ENCODE measurements around the gene EXD3. TPM values are rescaled to one million over a fixed set of nuclear protein-coding genes. Genes with fewer than 3 reads are reported as not detected.

The EXD3 gene
- total RNA-seq, 4 donors from 2014 or later, result 2.8 to 16.8 (median 9.1) TPM

DNA sequence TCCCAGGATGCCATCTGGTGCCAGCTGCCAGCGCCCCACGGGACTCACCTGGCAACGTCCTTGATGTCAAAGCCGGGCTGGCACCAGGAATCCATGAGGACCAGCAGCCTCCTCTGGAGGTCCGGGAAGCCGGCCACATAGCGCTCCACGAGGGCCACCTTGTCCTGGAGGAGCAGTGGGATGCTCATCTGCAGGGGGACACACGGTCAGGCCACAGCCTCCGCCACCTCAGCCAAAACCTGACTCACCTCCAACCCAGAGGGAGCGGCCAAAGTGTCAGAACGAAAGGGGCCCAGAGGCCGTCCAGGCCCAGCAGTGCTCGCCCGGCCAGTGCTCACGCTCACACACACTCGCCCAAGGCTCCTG, 56.5 kb downstream of the EXD3 start:
- Histone ChIP-seq H3K36me3 (peaks cover 0 to 21% (median 0%) of the 10 kb centered on the region in 3 donors), H3K27ac (no peak overlapping the region), H3K4me3 (no peak overlapping the region), H3K9me3 (no peaks in the 10 kb centered on the region), H3K27me3 (no peaks in the 10 kb centered on the region), H3K4me1 (no peaks in the 10 kb centered on the region)
- no peak for DNase-seq
- intact Hi-C loops (cut with DNase I), result no loop called here
- no peak for TF ChIP-seq POLR2A (IDR thresholded peaks at IDR 0.05)
- TF ChIP-seq, protein P1, sequence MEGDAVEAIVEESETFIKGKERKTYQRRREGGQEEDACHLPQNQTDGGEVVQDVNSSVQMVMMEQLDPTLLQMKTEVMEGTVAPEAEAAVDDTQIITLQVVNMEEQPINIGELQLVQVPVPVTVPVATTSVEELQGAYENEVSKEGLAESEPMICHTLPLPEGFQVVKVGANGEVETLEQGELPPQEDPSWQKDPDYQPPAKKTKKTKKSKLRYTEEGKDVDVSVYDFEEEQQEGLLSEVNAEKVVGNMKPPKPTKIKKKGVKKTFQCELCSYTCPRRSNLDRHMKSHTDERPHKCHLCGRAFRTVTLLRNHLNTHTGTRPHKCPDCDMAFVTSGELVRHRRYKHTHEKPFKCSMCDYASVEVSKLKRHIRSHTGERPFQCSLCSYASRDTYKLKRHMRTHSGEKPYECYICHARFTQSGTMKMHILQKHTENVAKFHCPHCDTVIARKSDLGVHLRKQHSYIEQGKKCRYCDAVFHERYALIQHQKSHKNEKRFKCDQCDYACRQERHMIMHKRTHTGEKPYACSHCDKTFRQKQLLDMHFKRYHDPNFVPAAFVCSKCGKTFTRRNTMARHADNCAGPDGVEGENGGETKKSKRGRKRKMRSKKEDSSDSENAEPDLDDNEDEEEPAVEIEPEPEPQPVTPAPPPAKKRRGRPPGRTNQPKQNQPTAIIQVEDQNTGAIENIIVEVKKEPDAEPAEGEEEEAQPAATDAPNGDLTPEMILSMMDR (IDR thresholded peaks at IDR 0.05), result no peak
- no CpG with 5 or more reads among the region's 17 CpGs for WGBS, 2 donors

DNA sequence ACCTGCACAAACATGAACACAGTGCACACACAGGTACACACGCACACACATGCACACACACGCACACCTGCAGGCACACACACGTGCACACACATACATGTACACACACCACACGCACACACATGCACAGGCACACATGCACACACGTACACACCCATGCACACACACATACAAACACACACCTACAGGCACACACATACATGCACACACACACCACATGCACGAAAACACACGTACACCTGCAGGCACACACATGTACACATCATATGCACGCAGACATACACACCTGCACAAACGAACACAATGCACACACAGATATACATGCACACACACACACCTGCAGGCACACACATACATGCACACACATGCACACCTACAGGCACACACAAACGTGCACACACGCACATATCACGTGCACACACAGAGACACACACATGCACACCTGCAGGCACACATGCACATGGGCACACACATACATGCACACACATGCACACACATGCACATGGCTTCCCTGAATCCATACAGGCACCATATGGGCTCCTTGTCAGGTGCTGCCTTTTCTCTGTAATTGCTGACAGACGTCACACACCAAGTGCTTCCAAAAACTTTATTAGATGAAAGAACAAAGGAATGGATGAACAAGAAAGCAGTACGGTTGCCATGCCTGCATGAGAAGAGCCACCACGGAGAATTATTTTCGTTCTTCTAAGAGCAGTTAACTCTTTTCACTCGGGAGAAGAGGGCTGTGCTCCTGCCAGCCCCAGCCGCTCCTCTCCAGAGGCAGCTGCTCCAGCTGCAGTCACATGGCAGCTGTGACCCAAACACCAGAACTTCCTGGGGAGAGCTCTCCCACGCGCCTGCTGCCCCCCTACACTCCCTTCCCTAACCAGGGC, 57.2 kb downstream of the EXD3 start:
- H3K4me1 ChIP-seq, result no peaks in the 10 kb centered on the region
- H3K36me3 ChIP-seq, result peaks cover 0 to 21% (median 0%) of the 10 kb centered on the region in 3 donors
- no peak for TF ChIP-seq POLR2A (IDR thresholded peaks at IDR 0.05)
- TF ChIP-seq, protein P1 (IDR thresholded peaks at IDR 0.05), result no peak
- intact Hi-C loops (cut with DNase I), result no loop called here
- DNase-seq, result no peak
- H3K27me3 ChIP-seq, result no peaks in the 10 kb centered on the region
- H3K9me3 ChIP-seq, result no peaks in the 10 kb centered on the region
- H3K27ac ChIP-seq, result no peak overlapping the region
- H3K4me3 ChIP-seq, result no peak overlapping the region
- WGBS, 2 donors, result 77 to 79% methylated on average over 15 to 19 of the region's 20 CpGs

DNA sequence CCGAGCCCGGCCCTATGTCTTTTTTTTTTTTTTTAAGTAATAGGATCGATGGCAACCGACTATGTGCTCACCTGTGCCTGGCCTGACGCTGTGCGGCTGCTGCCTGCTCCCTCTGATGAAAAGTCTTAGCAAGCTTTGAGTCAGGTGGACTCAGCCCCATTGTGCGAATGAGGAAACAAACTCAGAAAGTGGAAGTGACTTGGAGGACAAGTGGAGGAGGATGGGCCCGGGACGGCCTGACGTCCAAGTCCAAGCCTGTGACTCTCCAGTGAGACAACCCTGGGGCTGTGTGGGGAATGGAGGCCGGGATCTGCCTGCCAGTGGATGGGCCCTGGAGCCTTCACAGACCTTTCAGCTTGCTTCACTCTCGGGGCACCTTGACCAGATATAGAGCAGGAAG, 57.9 kb downstream of the EXD3 start:
- no peaks in the 10 kb centered on the region for H3K27me3 ChIP-seq
- H3K9me3 ChIP-seq, result no peaks in the 10 kb centered on the region
- no peak overlapping the region for H3K4me3 ChIP-seq
- H3K36me3 ChIP-seq, result peaks cover 0 to 21% (median 0%) of the 10 kb centered on the region in 3 donors
- TF ChIP-seq POLR2A (IDR thresholded peaks at IDR 0.05), result no peak
- TF ChIP-seq, protein P1 (IDR thresholded peaks at IDR 0.05), result no peak
- DNase-seq, result no peak
- WGBS, 2 donors, result 84 to 98% methylated on average over 7 to 11 of the region's 12 CpGs
- no peak overlapping the region for H3K27ac ChIP-seq
- H3K4me1 ChIP-seq, result no peaks in the 10 kb centered on the region
- intact Hi-C loops (cut with DNase I), result no loop called here

DNA sequence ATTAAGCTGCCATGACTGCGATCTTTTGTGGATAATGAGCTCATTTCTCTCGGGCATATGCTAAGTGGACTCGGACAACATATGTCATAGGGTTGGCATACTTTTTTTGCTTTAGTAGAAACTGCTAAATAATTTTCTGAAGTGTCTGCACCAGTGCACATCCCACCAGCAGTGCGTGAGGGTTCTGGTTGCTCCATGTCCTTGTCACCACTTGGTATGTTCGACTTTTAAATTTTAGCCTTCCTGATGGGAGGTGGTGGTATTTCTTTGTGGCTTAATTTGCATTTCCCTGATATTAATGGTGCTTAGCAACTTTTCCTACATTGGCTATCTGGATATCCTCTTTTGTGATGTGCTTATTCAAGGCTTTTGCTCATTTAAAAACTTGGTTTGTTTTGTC, 63.1 kb downstream of the EXD3 start:
- TF ChIP-seq POLR2A (IDR thresholded peaks at IDR 0.05), result no peak
- TF ChIP-seq, protein P1 (IDR thresholded peaks at IDR 0.05), result no peak
- Histone ChIP-seq H3K4me3 (no peak overlapping the region), H3K4me1 (peaks cover 0 to under 1% (median 0%) of the 10 kb centered on the region in 3 donors), H3K9me3 (peaks cover 0 to 29% (median 22%) of the 10 kb centered on the region in 3 donors), H3K27me3 (no peaks in the 10 kb centered on the region), H3K27ac (no peak overlapping the region), H3K36me3 (no peaks in the 10 kb centered on the region)
- WGBS, 2 donors, result 80% methylated on average over 2 of the region's 5 CpGs; no CpG with 5 or more reads in 1 of the 2 donors
- no peak for DNase-seq
- intact Hi-C loops (cut with DNase I), result no loop called here

DNA sequence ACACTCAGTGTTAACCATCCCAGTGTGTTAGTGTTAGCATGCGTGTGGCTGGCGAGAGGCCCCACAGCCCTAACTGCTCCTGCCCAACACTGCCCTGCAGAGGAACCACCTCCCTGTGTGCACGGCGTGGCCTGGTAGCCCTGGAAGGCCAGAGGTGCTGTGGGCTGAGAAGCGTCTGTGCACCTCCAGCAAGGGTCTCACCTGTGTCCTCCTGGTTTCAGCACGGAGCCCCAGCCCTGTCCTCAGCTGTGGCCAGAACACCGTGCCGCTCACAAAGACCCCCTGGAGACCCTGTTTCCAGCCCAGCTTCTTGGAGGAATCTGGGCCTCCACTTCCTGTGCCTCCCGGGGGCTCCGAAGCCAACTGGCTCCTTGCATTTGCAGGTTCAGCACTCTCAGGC, 64.8 kb downstream of the EXD3 start:
- no peak overlapping the region for H3K27ac ChIP-seq
- H3K27me3 ChIP-seq, result no peaks in the 10 kb centered on the region
- no peak for DNase-seq
- no peaks in the 10 kb centered on the region for H3K36me3 ChIP-seq
- no peak overlapping the region for H3K4me3 ChIP-seq
- H3K4me1 ChIP-seq, result peaks cover 0 to 10% (median 0%) of the 10 kb centered on the region in 3 donors
- WGBS, 2 donors, result 91 to 100% methylated on average over 2 to 9 of the region's 10 CpGs
- intact Hi-C loops (cut with DNase I), result no loop called here
- H3K9me3 ChIP-seq, result peaks cover 0 to 29% (median 22%) of the 10 kb centered on the region in 3 donors
- TF ChIP-seq, protein P1 (IDR thresholded peaks at IDR 0.05), result no peak
- TF ChIP-seq POLR2A (IDR thresholded peaks at IDR 0.05), result no peak
